Neuronal stem cell (in vitro differentiated cells): Measurements from ENCODE around the gene GLI3.

Experiments
- DNase-seq: peaks from one replicate; pipeline ENCODE4 v3.0.0-alpha.2; 2013; ENCODE audit warnings: low spot score
- H2AFZ ChIP-seq: one replicate; pipeline ENCODE4 v1.6.1; 2013; ENCODE audit warnings: mild to moderate bottlenecking, low read length, inconsistent platforms
- H2AK5ac ChIP-seq: 2 replicates; pipeline ENCODE4 v1.6.1; 2013; ENCODE audit warnings: low read depth, mild to moderate bottlenecking, inconsistent platforms, low read length, moderate library complexity, mixed read lengths
- H2BK120ac ChIP-seq: 2 replicates; pipeline ENCODE4 v1.6.1; 2013; ENCODE audit warnings: low read depth, mild to moderate bottlenecking, inconsistent platforms, low read length, moderate library complexity, mixed read lengths
- H2BK12ac ChIP-seq: one replicate; pipeline ENCODE4 v1.6.1; 2013; ENCODE audit warnings: low read length, inconsistent platforms
- H2BK15ac ChIP-seq: 2 replicates; pipeline ENCODE4 v1.6.1; 2013; ENCODE audit warnings: mild to moderate bottlenecking, low read length, inconsistent platforms, mixed read lengths
- H2BK5ac ChIP-seq: one replicate; pipeline ENCODE4 v1.6.1; 2013; ENCODE audit warnings: inconsistent platforms, mild to moderate bottlenecking, low read length, moderate library complexity
- H3K14ac ChIP-seq: one replicate; pipeline ENCODE4 v1.6.1; 2013; ENCODE audit warnings: low read length, inconsistent platforms
- H3K18ac ChIP-seq: 2 replicates; pipeline ENCODE4 v1.6.1; 2013; ENCODE audit warnings: low read length, inconsistent platforms
- H3K23ac ChIP-seq: 2 replicates; pipeline ENCODE4 v1.6.1; 2013; ENCODE audit warnings: low read depth, mild to moderate bottlenecking, mixed read lengths, low read length, inconsistent platforms; ENCODE audit not compliant: poor library complexity
- H3K27ac ChIP-seq: replicated peaks from 3 replicates; pipeline ENCODE4 v1.5.1; 2013; ENCODE audit warnings: low read length, inconsistent platforms
- H3K27me3 ChIP-seq, 3 experiments: 2 replicates each; pipeline ENCODE4 v1.6.1; 2013; ENCODE audit warnings: low read length in 3 of 3, mild to moderate bottlenecking in 2 of 3, inconsistent platforms in 1 of 3, low read depth in 1 of 3, mixed read lengths in 1 of 3, moderate library complexity in 1 of 3; ENCODE audit not compliant: control insufficient read depth in 3 of 3, insufficient read depth in 3 of 3
- H3K36me3 ChIP-seq, 2 donors: replicated peaks in 1 of 2; 2 replicates each; pipeline ENCODE4 v1.6.1; 2013; ENCODE audit warnings: low read length in 2 of 2; ENCODE audit not compliant: control insufficient read depth in 2 of 2, insufficient read depth in 2 of 2
- H3K4ac ChIP-seq: 2 replicates; pipeline ENCODE4 v1.6.1; 2013; ENCODE audit warnings: inconsistent platforms, mild to moderate bottlenecking, low read length, moderate library complexity
- H3K4me1 ChIP-seq, 2 donors: 1 replicate in 1 of 2; 2 replicates in 1 of 2; pipeline ENCODE4 v1.6.1; 2013; ENCODE audit warnings: low read length in 2 of 2, low read depth in 1 of 2; ENCODE audit not compliant: control insufficient read depth in 2 of 2, insufficient read depth in 1 of 2
- H3K4me2 ChIP-seq: one replicate; pipeline ENCODE4 v1.6.1; 2013; ENCODE audit warnings: mild to moderate bottlenecking, low read length, inconsistent platforms; ENCODE audit not compliant: insufficient read depth, poor library complexity, severe bottlenecking
- H3K4me3 ChIP-seq, 2 donors: 2 replicates each; pipeline ENCODE4 v1.5.1; 2013; ENCODE audit warnings: low read length in 2 of 2, mild to moderate bottlenecking in 2 of 2, inconsistent platforms in 1 of 2, moderate library complexity in 1 of 2
- H3K79me1 ChIP-seq: one replicate; pipeline ENCODE4 v1.6.1; 2013; ENCODE audit warnings: low read depth, mild to moderate bottlenecking, inconsistent platforms, low read length, moderate library complexity
- H3K9ac ChIP-seq: one replicate; pipeline ENCODE4 v1.6.1; 2013; ENCODE audit warnings: mild to moderate bottlenecking, low read depth, low read length, inconsistent platforms; ENCODE audit not compliant: poor library complexity
- H3K9me3 ChIP-seq, 2 donors: replicated peaks in 1 of 2; 2 replicates each; pipeline versions ENCODE3 to v1.6.1; 2013; ENCODE audit warnings: low read length in 2 of 2, mild to moderate bottlenecking in 2 of 2, inconsistent platforms in 1 of 2, low read depth in 1 of 2, mixed read lengths in 1 of 2, moderate library complexity in 1 of 2; ENCODE audit not compliant: control insufficient read depth in 2 of 2, insufficient read depth in 1 of 2
- H4K8ac ChIP-seq: one replicate; pipeline ENCODE4 v1.6.1; 2013; ENCODE audit warnings: low read depth, mild to moderate bottlenecking, inconsistent platforms, low read length, moderate library complexity
- H4K91ac ChIP-seq: one replicate; pipeline ENCODE4 v1.6.1; 2013; ENCODE audit warnings: low read length, low read depth, mild to moderate bottlenecking, inconsistent platforms; ENCODE audit not compliant: poor library complexity
- WGBS, 2 donors: extraction: QIAGEN DNeasy Blood & Tissue Kit; methylation state at CpG; one replicate each; pipeline ENCODE4 v1.1.7; 2013; ENCODE audit warnings: missing lambda C conversion rate in 2 of 2, mixed read lengths in 1 of 2; ENCODE audit not compliant: insufficient read length in 2 of 2, insufficient replicate concordance in 1 of 2; ENCODE audit errors: extremely low coverage in 2 of 2; 5-methylcytosine and 5-hydroxymethylcytosine counted together

Gene GLI3

DNA sequence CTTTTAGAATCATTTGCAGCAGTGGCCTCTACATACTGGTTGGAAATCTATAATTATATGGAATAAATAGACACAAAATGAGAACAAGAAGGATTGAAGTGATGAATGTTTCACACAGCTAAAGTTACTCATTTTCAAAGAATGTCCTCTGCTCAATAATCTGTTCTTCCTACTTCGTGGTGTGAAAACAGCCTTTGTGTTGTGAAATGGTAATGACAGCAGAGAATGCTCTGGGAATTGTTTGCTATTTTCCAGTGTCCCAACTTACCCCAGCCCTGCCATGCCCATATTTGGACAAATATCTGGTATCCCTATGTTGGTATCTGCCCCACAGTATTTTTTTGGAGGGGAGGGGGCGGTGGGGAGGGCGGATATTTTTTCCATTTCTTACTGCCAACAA lies 130.4 kb downstream of the GLI3 start:
- DNase-seq = no peak
- H4K91ac ChIP-seq = no peak overlapping the region
- no peak overlapping the region for H2BK120ac ChIP-seq
- peaks cover 16 to 84% of the 10 kb centered on the region in 2 donors for H3K36me3 ChIP-seq
- H3K9ac ChIP-seq = no peak overlapping the region
- no peak overlapping the region for H3K27ac ChIP-seq
- no peak overlapping the region for H3K18ac ChIP-seq
- no peak overlapping the region for H2AK5ac ChIP-seq
- H3K4ac ChIP-seq = no peak overlapping the region
- no peak overlapping the region for H2BK15ac ChIP-seq
- no peak overlapping the region for H3K14ac ChIP-seq
- H2BK5ac ChIP-seq = no peak overlapping the region
- no peak overlapping the region for H4K8ac ChIP-seq
- H2BK12ac ChIP-seq = no peak overlapping the region
- no CpG with 5 or more reads among the region's 3 CpGs for WGBS, 2 donors
- no peak overlapping the region for H2AFZ ChIP-seq
- no peaks in the 10 kb centered on the region for H3K27me3 ChIP-seq
- H3K23ac ChIP-seq = no peak overlapping the region
- H3K4me1 ChIP-seq = peaks cover 29 to 31% of the 10 kb centered on the region in 2 donors
- no peak overlapping the region for H3K4me2 ChIP-seq
- no peaks in the 10 kb centered on the region for H3K9me3 ChIP-seq
- H3K4me3 ChIP-seq = no peak overlapping the region
- H3K79me1 ChIP-seq = peaks cover 11% of the 10 kb centered on the region

DNA sequence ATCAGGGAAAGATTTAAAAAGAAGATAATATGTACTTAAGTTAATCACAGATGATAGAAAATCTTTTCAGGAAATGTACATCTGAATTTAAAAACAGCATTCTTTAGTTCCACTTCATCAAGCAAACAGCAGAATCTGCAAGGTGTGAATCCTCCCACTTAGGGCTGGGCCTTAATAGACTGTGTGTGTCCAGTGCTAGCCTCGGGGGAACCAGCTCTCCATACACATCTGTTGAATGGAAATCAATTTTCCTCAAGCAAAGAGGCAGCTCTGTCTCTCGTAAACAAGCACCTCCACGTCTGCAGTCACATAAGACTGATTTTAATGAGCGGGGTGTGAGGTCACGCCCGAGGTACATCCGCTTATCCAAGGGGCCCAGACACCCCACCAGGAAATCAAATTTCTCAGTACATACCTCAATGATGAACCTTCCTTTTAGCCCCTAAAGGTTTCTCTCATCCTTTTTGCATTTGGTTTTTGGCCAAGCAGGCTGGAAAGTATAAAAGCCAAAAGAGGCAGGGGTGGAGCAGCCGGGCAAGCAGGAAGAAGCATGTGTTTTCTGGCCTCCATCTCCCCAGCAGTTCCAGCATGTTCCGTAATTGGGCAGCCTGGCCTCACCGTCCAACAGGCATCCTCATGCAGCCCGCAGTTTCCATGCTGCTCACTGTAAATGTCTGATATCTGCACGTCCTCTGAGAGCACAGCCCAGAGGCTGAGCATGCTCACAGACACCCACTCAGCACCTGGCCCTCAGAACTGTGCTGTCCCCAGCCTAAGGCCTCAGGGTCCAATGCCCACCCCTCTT lies 131.3 kb downstream of the GLI3 start:
- no peak overlapping the region for H3K4me2 ChIP-seq
- H3K23ac ChIP-seq = no peak overlapping the region
- peak overlapping the region; percentile 89 for H3K14ac ChIP-seq
- H3K27me3 ChIP-seq = no peaks in the 10 kb centered on the region
- no CpG with 5 or more reads among the region's 12 CpGs for WGBS, 2 donors
- H3K18ac ChIP-seq = peak overlapping the region; percentile 69
- H3K4me1 ChIP-seq = peaks cover 28 to 29% of the 10 kb centered on the region in 2 donors
- no peak overlapping the region for H3K4me3 ChIP-seq
- H2BK12ac ChIP-seq = no peak overlapping the region
- H2BK120ac ChIP-seq = no peak overlapping the region
- H2AK5ac ChIP-seq = no peak overlapping the region
- H3K9ac ChIP-seq = no peak overlapping the region
- H4K8ac ChIP-seq = no peak overlapping the region
- H3K36me3 ChIP-seq = peaks cover 15 to 82% of the 10 kb centered on the region in 2 donors
- DNase-seq = no peak
- H3K4ac ChIP-seq = no peak overlapping the region
- peaks cover 11% of the 10 kb centered on the region for H3K79me1 ChIP-seq
- no peak overlapping the region for H3K27ac ChIP-seq
- H4K91ac ChIP-seq = no peak overlapping the region
- H2BK5ac ChIP-seq = no peak overlapping the region
- no peak overlapping the region for H2AFZ ChIP-seq
- H2BK15ac ChIP-seq = no peak overlapping the region
- no peaks in the 10 kb centered on the region for H3K9me3 ChIP-seq

DNA sequence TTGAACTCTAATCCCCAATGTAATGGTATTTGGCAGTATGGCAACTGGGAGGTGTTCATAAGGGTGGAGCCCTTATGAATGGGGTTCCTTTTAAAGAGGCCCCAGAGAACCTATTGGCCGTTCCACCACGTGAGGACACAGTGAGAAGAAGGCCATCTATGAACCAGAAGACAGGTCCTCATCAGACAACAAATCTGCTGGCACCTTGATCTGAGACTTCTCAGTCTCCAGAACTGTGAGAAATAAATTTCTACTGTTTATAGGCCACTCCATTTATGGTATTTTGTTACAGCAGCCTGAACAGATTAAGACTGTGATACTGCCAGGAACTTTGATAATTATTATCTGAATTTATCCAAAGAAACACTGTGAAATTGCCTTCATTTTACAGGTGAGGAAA lies 132.3 kb downstream of the GLI3 start:
- Histone ChIP-seq H4K91ac (no peak overlapping the region), H3K4me3 (no peak overlapping the region), H2BK5ac (no peak overlapping the region), H2BK120ac (no peak overlapping the region), H2BK12ac (no peak overlapping the region), H3K27me3 (no peaks in the 10 kb centered on the region), H2AK5ac (no peak overlapping the region), H3K18ac (no peak overlapping the region), H2AFZ (no peak overlapping the region), H3K4me2 (no peak overlapping the region), H3K14ac (no peak overlapping the region), H3K4me1 (peaks cover 24 to 26% of the 10 kb centered on the region in 2 donors), H4K8ac (no peak overlapping the region), H2BK15ac (no peak overlapping the region), H3K23ac (no peak overlapping the region), H3K4ac (no peak overlapping the region), H3K27ac (no peak overlapping the region), H3K9ac (no peak overlapping the region), H3K9me3 (no peaks in the 10 kb centered on the region), H3K36me3 (peaks cover 19 to 87% of the 10 kb centered on the region in 2 donors), H3K79me1 (peaks cover 11% of the 10 kb centered on the region)
- no peak for DNase-seq
- WGBS, 2 donors = no CpG with 5 or more reads among the region's 2 CpGs

DNA sequence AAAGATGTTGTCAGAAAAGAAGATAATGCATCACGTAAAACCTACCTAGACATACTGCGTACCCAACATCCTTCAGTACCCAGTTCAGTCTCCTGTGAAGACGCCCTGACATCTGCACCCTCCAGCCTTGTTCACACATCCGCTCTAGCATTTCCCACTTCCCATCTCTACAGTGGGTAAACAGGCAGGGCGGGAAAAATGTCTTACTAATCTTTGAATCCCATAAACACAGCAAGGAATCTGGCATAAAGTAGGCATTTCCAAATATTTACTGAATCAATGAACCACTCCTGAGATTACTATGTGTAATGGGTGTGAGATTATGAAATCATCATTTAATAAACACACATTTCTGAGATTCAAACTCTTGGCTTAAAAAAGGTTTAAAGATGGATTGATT lies 132.8 kb downstream of the GLI3 start:
- H2BK120ac ChIP-seq = no peak overlapping the region
- no peak overlapping the region for H3K27ac ChIP-seq
- H3K18ac ChIP-seq = no peak overlapping the region
- H3K36me3 ChIP-seq = peaks cover 19 to 86% of the 10 kb centered on the region in 2 donors
- WGBS, 2 donors = no CpG with 5 or more reads among the region's 5 CpGs
- no peak overlapping the region for H2AFZ ChIP-seq
- DNase-seq = no peak
- H3K4me1 ChIP-seq = peaks cover 21 to 22% of the 10 kb centered on the region in 2 donors
- no peak overlapping the region for H3K14ac ChIP-seq
- H2AK5ac ChIP-seq = no peak overlapping the region
- no peak overlapping the region for H3K23ac ChIP-seq
- no peak overlapping the region for H4K8ac ChIP-seq
- no peak overlapping the region for H3K4ac ChIP-seq
- no peak overlapping the region for H2BK15ac ChIP-seq
- H3K4me2 ChIP-seq = no peak overlapping the region
- H3K9me3 ChIP-seq = no peaks in the 10 kb centered on the region
- no peak overlapping the region for H3K4me3 ChIP-seq
- H2BK5ac ChIP-seq = no peak overlapping the region
- no peak overlapping the region for H2BK12ac ChIP-seq
- H4K91ac ChIP-seq = no peak overlapping the region
- H3K27me3 ChIP-seq = no peaks in the 10 kb centered on the region
- peaks cover 11% of the 10 kb centered on the region for H3K79me1 ChIP-seq
- H3K9ac ChIP-seq = no peak overlapping the region
